Upper lobe of left lung (tissue), 6 donors: ENCODE measurements around the gene MAGOH. TPM values are rescaled to one million over a fixed set of nuclear protein-coding genes. Genes with fewer than 3 reads are reported as not detected.

Experiments used
- ATAC-seq, 2 donors: fragments of 200-7000 bp; cut with Tn5 transposase; one replicate each; pipeline ENCODE4 v1.9.1; 2022; ENCODE audit warnings: mild to moderate bottlenecking in 2 of 2, moderate library complexity in 2 of 2; ENCODE audit not compliant: low FRiP score in 2 of 2
- DNase-seq, 2 donors: peaks; one replicate each; pipeline ENCODE4 v3.0.0-alpha.2; 2019 to 2020
- H3K27ac ChIP-seq, 4 donors: fragments of 200-600 bp; sonication (generic); one replicate each; pipeline ENCODE4 v1.5.1; 2016 to 2019
- H3K27me3 ChIP-seq, 4 donors: fragments of 200-600 bp; sonication (generic); one replicate each; pipeline ENCODE4 v1.5.1; 2017 to 2019
- H3K36me3 ChIP-seq, 4 donors: fragments of 200-600 bp; sonication (generic); one replicate each; pipeline ENCODE4 v1.5.1; 2016 to 2019
- H3K4me1 ChIP-seq, 4 donors: fragments of 200-600 bp; sonication (generic); one replicate each; pipeline ENCODE4 v1.5.1; 2018 to 2019
- H3K4me3 ChIP-seq, 4 donors: fragments of 200-600 bp; sonication (generic); one replicate each; pipeline ENCODE4 v1.5.1; 2017 to 2019; ENCODE audit warnings: mild to moderate bottlenecking in 2 of 4, moderate library complexity in 1 of 4
- H3K9me3 ChIP-seq, 4 donors: fragments of 200-600 bp; sonication (generic); one replicate each; pipeline ENCODE4 v1.5.1; 2018 to 2019
- CTCF ChIP-seq, 6 experiments: fragments of 450-650 bp in 4 of 6; fragments of 200-600 bp in 2 of 6; sonication (generic) in 2 of 6; IDR thresholded peaks; one replicate each; pipeline ENCODE4 v1.5.1; 2016 to 2019; ENCODE audit warnings: antibody characterized with exemption in 6 of 6
- EP300 ChIP-seq, 4 donors: sonication (generic); formaldehyde crosslinking; IDR thresholded peaks; one replicate each; pipeline ENCODE4 v1.5.1; 2017; ENCODE audit warnings: antibody characterized with exemption in 4 of 4, control low read depth in 2 of 4
- POLR2A ChIP-seq, 4 donors: fragments of 450-650 bp; IDR thresholded peaks; one replicate each; pipeline ENCODE4 v1.5.1; 2016 to 2017; ENCODE audit warnings: antibody characterized with exemption in 4 of 4, mild to moderate bottlenecking in 2 of 4
- POLR2AphosphoS5 ChIP-seq, 2 donors: sonication (generic); formaldehyde crosslinking; IDR thresholded peaks; one replicate each; pipeline ENCODE4 v1.5.1; 2017; ENCODE audit warnings: antibody characterized with exemption in 2 of 2
- WGBS, 2 donors: methylation state at CpG; one replicate each; pipeline ENCODE4 v1.1.5; 2017 to 2018; 5-methylcytosine and 5-hydroxymethylcytosine counted together
- total RNA-seq, 6 donors: library from RNA; depleted of rRNA in 4 of 6; stranded (reverse); fragments of >200 nt in 4 of 6; gene quantifications; one replicate each; pipeline versions ENCODE4 v1.1.0 to v1.2.1, GENCODE V29; 2016 to 2021
- donor health status: DM: no; HTN: no; CAD: no; lungs with moderate emphysema.
- donor health status: DM: no; HTN: yes; CAD: no; lungs with severe emphysema.

MAGOH gene
- total RNA-seq, 6 donors from 2014 or later = 18.6 to 49.8 (median 33.8) TPM

DNA sequence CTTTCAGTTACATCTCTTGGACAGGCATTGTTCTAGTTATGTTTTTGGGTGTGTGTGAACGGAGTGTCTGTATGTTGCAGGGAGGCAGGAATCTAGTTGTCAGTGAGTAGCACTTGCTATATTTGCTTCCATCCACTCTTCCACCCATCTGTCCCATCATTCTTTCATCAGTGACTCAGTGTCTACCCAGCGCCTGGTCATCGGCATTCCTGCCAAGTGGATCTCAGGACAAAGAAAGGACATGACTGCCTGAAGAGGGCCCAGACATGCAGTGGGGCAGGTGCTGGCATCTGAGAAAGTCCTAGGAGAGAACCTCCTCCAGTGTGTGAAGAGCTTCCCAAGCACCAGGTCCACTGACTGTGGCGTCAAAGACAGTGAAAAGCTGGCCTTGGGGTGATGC, 27.3 kb upstream of the MAGOH start:
- Histone ChIP-seq H3K36me3 (peaks cover 0 to 11% (median 2%) of the 10 kb centered on the region in 4 donors), H3K9me3 (no peaks in the 10 kb centered on the region), H3K4me1 (no peaks in the 10 kb centered on the region), H3K4me3 (no peak overlapping the region), H3K27me3 (no peaks in the 10 kb centered on the region), H3K27ac (no peak overlapping the region)
- DNase-seq (no peak), ATAC-seq (no peak)
- TF ChIP-seq CTCF (IDR thresholded peaks at IDR 0.05) (no peak), POLR2A (IDR thresholded peaks at IDR 0.05) (no peak), EP300 (IDR thresholded peaks at IDR 0.05) (no peak)
- WGBS, 2 donors = 92 to 98% methylated on average over 4 of the region's 4 CpGs

DNA sequence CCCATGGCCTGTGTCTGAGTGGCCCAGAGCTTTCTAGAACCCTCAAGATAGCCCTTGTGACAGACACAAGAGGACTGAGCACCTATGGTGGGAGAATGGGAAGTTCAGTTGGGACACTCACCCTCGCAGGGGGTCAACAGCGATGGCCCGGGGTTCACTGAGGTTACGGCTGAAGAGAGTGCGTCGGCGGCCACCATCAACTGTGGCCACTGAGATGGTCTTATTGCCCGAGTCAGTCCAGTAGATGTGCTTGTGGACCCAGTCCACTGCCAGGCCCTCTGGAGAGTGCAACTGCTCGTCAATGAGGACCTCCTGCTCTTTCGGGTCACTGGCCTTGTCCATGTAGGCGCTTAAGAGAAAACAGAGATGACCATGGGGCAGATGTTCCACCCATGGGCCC, 25.7 kb upstream of the MAGOH start:
- ATAC-seq (no peak), DNase-seq (no peak)
- no peaks in the 10 kb centered on the region for H3K27me3 ChIP-seq
- H3K4me3 ChIP-seq = no peak overlapping the region
- H3K27ac ChIP-seq = no peak overlapping the region
- no peaks in the 10 kb centered on the region for H3K9me3 ChIP-seq
- no peak for TF ChIP-seq CTCF (IDR thresholded peaks at IDR 0.05)
- TF ChIP-seq POLR2A (IDR thresholded peaks at IDR 0.05) = no peak
- no peak for TF ChIP-seq POLR2AphosphoS5 (IDR thresholded peaks at IDR 0.05)
- TF ChIP-seq EP300 (IDR thresholded peaks at IDR 0.05) = no peak
- WGBS, 2 donors = 96 to 97% methylated on average over 4 to 11 of the region's 11 CpGs
- peaks cover 0 to 11% (median 2%) of the 10 kb centered on the region in 4 donors for H3K36me3 ChIP-seq
- H3K4me1 ChIP-seq = no peaks in the 10 kb centered on the region

- peaks cover 0 to 11% (median 2%) of the 10 kb centered on the region in 4 donors for H3K36me3 ChIP-seq
- H3K4me3 ChIP-seq = no peak overlapping the region
- DNase-seq (no peak), ATAC-seq (no peak)
- H3K9me3 ChIP-seq = no peaks in the 10 kb centered on the region
- H3K27me3 ChIP-seq = no peaks in the 10 kb centered on the region
- no peak for TF ChIP-seq POLR2AphosphoS5 (IDR thresholded peaks at IDR 0.05)
- no peak for TF ChIP-seq EP300 (IDR thresholded peaks at IDR 0.05)
- no peak for TF ChIP-seq POLR2A (IDR thresholded peaks at IDR 0.05)
- no peak for TF ChIP-seq CTCF (IDR thresholded peaks at IDR 0.05)
- no peaks in the 10 kb centered on the region for H3K4me1 ChIP-seq
- WGBS, 2 donors = 97% methylated on average over 3 of the region's 3 CpGs; no CpG with 5 or more reads in 1 of the 2 donors
- no peak overlapping the region for H3K27ac ChIP-seq
Observed at GRCh38 chr1:53262000-53262399, 23.7 kb upstream of the MAGOH start.

DNA sequence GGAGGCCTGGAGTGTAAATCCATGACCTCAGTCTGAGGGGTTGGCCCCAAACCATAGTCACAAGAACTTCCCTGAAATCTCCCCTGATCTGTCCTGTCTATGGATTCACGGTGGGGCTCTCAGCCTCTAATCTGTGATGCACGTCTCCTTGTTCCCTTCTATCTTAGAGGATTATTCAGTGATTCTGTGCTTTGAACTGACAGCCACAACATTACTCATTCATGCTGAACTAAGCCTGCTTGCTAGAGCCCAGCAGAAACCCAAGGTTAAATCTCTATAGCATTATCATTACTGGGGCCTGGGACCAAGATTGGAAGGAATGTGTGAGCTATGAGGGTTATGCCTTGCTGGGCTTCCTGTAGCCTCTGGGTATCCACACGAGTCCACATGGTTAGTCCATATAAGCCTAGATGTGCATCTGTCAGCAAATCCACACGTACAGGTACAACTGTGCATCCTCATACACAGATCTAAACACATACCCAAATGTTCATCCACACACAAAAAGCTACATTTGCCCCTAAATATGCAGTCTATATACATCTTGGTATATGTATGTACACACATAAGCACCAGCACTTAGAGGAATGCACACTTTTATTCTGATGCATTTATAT, 22.4 kb upstream of the MAGOH start:
- H3K4me1 ChIP-seq = no peaks in the 10 kb centered on the region
- no peak for ATAC-seq
- H3K27ac ChIP-seq = no peak overlapping the region
- no peaks in the 10 kb centered on the region for H3K27me3 ChIP-seq
- H3K4me3 ChIP-seq = no peak overlapping the region
- no peak for DNase-seq
- no peak for TF ChIP-seq EP300 (IDR thresholded peaks at IDR 0.05)
- H3K36me3 ChIP-seq = peaks cover 0 to 11% (median 2%) of the 10 kb centered on the region in 4 donors
- WGBS, 2 donors = 86 to 90% methylated on average over 2 to 4 of the region's 4 CpGs
- no peaks in the 10 kb centered on the region for H3K9me3 ChIP-seq

DNA sequence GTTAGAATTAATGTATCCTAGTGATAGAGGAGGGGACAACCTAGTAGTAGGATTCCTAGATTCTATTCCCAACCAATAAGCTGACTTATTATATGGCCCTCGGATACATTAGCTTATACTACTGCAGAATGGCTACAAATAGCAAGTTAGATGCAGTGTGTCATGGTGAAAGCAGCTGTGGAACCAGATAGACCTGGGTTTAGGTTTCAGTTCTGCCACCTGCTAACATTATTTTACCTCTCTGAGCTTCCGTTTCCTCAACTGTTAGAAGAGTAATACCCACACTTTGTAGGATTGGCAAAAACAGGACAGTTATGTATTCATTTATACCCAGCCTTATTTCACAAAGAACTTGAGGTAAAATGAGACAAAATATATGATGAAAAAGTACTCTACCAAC, 21.6 kb upstream of the MAGOH start:
- Histone ChIP-seq H3K4me3 (no peak overlapping the region), H3K36me3 (peaks cover 0 to 11% (median 2%) of the 10 kb centered on the region in 4 donors), H3K9me3 (no peaks in the 10 kb centered on the region), H3K4me1 (no peaks in the 10 kb centered on the region), H3K27ac (no peak overlapping the region), H3K27me3 (no peaks in the 10 kb centered on the region)
- DNase-seq (no peak), ATAC-seq (no peak)
- TF ChIP-seq CTCF (IDR thresholded peaks at IDR 0.05) (no peak), POLR2AphosphoS5 (IDR thresholded peaks at IDR 0.05) (no peak)
- WGBS, 2 donors = 93 to 97% methylated on average over 2 of the region's 2 CpGs
